Fibroblast of skin of left quadriceps (primary cell): ENCODE measurements around the gene USP7.
A peak's percentile ranks its signal among the peaks of the same experiment; 100 is the strongest.
"Not testable (repeated sequence)": the region's sequence is repeated elsewhere in the genome, so short reads cannot be mapped to it uniquely, and the experiment has no call there.

Source experiments
- DNase-seq, 2 experiments: peaks; one replicate each; pipeline ENCODE4 v3.0.0-alpha.2; 2013; ENCODE audit warnings: low read depth in 2 of 2

The USP7 gene

DNA sequence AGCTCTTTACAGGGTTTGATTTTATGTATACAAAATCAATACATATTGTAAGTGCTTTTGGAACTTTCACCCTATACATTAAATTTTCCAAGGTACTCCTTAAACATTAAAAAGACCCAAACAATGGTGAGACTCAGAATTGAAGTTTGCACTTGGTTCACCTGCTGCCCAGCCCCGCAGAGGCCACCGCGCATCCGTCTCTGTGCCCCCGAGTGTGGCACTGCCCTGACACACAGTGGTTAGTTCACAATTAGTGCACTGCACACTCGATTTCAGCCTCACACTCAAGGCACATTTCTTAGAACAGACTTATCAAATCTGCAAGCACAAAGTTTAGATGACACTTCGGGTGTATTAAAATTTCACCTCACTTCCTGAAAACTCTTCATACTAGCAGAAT, 38.3 kb downstream of the USP7 start:
- no peak for DNase-seq

DNA sequence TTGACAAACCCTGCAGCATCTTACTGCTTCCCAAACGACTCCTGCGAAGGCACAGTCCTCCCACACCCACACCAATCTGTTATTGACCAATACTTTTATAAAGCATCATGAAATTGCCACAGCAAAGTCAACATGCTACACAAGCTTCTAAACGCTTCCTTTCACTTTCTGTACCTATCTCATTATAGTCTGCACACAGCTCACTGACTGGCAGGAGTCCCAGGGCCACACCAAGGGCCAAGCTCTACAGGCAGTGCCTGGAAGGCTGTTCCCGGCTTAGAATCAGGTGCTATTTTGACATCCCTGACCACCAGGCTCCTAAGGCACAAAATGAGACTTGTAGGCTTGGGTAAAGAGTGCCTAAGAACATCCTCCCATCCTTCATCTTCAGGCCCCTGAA, 39.5 kb downstream of the USP7 start:
- DNase-seq = no peak

DNA sequence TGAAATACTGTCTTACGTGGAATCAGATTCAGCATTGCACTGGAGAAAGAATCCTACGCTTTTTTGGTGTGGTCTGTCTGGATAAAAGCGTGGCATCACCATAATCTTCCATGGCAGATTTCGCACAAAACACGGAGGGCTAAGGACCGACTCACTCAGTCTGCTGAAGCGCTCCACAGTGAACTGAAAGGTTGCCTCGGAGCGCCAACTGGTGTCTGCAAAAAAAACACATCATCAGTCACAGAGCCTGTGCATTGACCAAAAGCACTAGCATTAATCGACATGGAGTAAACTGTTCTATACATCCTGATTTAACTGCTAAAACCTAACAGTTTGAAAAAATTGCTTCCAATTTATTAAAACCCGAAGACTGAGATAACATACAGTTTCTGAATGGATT, 40.5 kb downstream of the USP7 start:
- no peak for DNase-seq

DNA sequence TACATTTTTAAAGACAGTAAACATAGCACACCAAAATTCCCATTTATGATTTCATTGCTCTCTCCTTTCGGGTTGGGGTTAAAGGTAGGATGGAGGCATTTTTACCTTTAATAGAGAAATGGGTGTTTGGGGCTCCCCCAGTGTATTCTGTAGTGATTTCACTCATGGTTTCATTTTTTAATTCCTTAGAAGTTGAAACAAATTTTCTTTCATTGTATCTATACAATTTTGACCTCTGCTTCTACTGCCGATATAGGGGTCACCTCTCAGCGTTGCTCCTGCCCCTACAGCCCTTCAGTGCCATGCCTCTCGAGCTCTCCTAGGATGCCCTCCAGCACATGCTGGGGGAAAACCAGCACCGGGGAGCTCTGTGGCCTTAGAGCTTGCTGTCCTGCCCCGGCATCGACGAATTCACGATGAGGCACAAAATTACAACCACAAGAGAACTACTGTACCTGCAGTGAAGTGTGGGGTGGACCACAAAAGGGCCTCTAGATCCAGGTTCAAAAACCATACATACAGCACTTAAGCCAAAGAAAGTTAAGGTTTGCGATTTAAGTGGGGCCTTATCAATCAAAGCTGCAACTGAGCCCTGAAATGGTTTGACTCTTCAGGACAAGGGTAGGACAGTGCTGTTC, 42.2 kb downstream of the USP7 start:
- DNase-seq = no peak

DNA sequence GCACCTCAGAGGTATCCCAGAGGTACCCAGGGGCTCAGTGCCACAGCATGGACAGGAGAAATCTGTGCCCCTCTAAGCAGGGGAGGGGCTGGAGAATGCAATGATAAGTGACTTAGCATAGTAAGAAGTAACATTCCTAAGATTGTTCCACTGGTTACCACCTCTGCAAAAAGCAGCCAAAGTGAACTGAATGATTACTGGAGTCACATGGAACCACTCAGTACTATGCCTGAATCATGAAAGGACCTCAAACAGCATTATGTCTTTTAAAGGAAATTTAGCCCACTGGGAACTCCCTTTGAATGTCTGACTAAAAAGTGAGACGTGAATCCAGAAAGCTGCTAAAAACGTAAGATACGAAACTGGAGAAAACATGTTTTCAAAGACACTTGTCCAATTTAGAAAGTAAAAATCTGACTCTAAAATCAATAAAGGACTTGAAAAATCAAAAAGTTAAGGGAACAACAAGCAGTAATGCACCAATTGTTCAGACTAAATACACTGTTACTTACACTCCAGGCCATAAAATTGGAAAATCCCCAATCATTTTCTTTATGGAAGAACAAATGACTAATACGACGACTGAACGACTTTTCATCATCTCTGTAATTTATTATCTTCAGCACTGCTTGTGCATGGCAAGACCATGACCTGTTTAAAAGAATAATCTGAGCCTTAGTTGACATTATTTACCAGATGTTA, 42.9 kb downstream of the USP7 start:
- peak; percentile 18 to 26 for DNase-seq

DNA sequence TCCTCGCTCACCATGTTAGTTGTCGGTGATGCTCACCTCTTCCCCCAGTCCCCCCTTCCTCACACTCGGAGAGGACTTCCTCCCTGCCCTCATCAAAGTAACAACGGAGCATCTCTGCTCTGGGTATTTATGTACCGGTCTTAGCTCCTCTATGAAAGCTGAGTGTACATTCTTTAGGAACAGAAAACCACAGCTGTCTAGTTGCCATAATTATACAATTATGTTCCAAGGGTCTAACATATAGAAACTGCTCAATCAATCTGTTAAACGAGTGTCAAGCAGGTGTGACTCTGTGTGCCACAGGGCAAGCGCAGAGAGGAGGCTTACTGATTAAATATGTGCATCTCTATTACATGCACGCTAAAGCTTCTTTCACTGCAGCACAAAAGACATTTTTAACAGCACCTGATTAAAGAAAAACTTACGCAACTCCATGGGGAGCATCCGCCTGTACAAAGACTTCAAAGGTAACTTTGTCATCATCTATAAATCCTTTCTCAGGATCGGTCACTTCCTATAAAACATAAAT, 43.7 kb downstream of the USP7 start:
- DNase-seq = no peak

DNA sequence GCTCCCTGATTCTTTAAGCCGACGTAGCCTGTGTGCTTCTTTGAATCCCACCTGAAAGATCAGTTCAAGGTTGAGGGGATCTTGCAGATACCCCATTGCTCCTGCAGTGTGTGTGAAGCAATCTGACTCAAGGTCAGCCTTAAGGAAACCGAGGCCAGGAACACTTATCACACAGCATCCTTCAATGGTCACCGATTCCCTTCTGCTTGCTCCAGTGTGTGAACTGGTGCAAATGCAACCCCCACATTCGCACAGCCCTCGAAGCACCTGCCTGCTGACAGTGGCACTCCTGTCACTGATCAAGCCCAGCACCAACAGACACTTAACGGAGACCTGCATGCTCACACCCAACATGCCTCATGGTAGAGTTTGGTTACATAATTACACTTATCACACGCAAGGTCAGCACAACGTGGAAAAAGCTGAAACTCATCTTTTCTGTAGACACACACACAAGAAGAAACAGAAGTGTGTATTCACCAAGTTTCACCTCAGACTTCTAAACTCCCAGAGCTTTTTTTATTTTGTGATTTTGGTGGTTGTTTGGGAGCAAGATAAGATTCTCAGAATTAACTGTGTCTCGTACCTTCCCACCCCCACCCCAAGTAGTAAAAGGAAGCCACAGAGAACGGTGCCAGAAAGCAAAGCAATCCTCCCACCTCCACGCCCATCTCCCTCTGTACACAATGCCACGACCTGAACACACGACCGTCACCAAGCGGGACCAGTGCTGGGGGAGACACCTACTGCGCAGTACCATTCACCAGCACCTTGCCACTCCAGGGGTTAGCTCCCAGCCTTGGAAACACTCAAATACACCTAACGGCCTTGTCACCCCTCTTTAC, 44.4 kb downstream of the USP7 start:
- DNase-seq = no peak

DNA sequence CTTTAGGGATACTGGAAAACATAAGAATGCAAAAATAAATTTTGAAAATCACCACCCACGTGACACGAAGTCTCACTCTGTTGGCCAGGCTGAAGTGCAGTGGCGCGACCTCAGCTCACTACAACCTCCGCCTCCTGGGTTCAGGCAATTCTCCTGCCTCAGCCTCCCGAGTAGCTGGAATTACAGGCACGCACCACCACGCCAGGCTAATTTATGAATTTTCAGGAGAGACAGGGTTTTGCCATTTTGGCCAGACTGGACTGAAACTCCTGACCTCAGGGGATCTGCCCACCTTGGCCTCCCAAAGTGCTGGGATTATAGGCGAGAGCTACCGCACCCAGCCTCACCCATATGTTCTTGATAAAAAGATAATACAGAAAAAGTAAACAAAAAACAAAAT, 46.4 kb downstream of the USP7 start:
- not testable (repeated sequence) for DNase-seq

DNA sequence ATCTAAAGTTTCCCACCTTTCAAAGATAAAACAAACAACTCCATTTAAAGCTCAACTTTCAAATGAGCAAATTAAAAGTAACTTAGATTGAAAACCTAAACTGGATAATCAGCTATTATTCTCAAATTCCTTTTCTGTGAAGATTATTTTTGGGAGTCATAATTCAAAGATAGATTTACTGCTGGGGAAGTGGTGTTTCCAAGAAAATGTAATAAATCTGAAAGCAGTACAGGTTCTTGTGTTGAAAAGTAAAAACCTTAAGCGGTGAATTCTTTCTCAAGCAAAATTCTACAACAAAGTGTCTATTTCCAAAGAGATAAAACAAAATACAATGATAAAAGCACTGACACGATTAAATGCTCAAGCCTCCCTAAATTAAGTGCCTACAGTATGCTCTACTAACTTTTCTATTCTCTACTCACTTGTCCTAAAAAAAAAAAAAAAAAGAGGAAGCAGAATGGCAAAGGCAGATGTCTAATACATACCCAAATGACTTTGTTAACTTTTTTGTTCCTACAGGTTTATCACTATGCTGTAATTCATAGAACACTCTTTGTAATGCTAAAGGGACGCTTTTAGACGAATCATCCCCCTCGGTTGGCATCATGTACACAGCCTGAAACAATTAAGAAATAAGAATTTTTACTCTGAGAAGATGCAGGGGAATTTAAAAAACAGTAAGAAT, 47.0 kb downstream of the USP7 start:
- no peak for DNase-seq

DNA sequence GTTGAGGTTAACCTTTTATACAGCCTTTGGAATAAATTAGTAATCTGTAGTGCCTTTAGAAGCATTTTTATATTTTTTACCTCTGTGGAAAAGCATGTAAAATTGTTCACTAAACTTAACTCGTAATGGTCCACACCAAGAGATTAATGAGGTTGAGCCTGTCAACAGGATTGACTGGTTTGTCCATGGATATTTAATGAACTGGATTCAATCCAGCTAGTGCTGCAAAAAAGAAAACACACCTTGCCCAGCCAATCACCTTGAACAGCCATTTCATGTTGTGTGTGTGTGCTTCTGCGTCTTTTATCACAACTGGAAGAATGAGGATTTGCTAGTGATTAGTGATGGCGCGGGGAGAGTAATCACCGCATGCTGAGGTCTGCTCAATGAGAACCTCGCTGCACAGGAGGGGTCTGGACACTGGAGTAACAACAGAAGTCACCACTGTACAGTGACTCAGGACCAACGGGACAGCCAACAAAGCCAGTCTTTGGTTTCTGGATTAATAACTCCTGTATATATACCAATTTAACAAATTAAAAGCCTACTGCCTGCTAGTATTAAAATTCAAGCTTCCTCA, 47.9 kb downstream of the USP7 start:
- no peak for DNase-seq

DNA sequence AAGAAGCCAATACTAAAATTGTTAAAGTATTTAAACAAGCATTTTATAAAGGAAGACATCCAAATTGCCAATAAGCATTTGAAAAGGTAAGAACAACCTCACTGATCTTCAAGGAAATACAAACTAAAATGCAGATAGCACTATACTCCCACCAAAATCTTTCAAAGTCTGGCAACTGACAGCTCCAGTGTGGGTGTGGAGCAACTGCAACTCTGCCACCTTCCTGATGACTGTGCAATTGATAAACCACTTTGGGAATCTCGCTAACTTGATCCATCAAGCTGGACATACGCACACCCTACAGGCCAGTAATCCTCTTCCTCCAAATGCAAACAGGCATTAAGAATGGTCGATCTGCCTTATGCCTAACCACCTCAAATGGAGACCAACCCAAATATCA, 49.6 kb downstream of the USP7 start:
- no peak for DNase-seq

DNA sequence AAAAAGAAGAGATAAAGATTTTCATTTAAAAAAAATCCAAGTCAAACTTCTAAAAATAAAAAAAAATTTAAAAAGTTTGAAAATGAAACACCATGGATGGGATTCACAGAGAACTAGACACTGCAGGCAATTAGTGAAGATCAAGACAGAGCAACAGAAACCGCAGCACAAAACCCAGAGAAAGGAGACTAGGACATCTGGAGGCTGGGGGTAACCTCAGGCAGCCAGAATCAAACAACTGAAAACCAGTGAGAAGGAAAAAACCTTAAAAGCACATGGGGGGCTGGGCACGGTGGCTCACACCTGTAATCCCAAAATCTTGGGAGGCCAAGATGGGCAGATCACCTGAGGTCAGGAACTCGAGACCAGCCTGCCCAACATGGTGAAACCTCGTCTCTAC, 50.9 kb downstream of the USP7 start:
- DNase-seq = no peak

DNA sequence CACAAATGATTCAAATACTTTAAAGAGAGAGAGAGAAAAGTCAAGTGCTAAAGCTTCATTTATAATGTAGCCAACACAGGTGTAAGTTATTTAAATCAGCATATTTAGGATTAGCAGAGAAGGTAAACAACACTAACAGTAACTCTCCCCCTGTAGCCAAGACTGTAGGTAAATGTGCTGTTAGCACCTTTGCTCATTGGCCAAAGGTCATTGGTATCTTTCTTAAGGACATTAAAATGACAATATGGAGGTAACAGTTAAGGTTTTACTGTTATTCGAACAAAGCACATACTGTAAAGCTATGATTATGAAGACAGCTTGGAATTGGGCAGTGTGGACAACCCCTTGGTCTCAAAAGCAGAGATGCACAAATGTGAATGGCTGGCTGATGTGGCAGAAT, 52.9 kb downstream of the USP7 start:
- no peak for DNase-seq

DNA sequence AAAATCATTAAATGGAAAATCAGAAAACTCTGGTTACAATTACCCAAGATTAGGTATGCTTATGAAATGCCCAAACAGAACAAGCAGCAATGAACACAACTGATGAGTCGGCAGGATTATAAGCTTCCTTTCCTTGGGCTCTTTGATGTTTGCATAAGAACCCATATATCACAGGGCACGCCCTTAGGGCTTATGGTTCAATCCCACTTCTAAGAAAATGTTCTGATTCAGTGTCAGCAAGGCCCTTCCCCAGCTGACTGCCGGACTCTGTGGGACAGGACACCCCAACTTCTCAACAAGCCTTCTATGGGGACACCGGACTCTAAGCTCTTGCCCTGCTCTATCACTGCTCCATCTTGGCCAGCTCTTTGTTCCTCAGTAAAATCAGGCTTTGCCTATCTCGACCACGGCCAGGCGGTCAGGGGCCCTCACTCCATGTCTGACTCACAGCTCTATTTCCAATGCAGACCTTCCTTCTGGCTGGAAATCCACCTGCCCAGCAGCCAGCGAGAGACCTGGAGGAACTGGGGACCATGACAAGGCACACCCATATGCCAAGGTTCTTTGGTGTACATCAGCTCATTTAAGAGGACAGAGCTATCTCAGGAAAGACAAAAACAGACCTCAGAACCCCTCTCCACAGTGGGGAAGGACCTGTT, 54.8 kb downstream of the USP7 start:
- no peak for DNase-seq

DNA sequence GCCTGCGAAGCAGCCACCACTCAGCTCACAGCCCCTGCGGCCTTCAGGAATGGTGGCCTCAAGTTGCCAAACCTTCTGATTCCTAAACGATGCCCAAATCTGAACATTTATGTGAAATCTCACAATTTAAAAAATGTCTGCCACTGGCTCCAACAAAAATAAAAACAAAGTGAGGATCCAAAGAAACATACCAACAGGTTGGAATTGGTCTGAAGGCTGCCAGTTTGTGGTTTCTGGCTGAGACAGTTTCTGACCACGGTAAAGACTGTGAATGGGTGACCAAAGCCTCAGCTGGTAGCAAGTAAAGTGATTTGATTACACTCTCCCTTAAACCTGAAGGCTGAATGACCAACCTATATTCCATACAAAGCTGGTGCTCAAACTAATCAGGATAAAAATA, 56.6 kb downstream of the USP7 start:
- no peak for DNase-seq

DNA sequence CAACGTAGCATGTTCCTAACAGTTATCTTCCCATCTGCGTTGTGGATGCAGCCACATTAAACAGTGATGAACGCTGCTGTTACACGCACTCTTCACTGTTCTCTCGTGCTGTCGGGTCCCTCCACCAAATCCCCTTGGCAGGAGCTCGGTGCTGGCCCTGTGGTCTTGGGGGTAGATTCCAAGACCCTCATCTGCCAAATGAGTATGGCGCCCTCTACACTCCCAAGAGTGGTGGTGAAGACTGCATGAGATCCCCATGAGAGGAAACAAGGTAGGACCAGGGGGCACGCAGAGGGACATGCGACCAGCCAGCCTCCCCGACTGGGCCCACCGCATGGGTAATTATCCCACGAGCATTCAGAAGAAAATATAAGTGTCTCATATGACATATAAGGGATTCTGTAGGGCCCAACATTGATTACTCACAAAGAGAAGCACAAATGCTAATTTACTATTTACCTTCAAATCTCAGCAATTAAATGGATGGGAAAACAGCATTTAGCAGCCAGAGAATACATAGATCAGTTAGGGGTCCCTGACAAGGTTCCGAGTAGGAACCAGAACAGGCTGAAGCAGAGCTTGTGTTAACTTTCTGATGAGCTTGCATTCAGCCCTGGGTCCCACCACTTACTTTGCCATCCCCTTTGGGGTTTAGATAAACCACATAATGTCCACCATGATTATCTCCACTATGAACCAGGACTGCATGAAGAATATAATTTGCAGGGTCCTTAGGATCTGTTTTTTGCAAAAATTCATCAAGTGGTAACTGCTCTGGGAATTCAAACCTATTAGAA, 57.7 kb downstream of the USP7 start:
- DNase-seq = no peak

DNA sequence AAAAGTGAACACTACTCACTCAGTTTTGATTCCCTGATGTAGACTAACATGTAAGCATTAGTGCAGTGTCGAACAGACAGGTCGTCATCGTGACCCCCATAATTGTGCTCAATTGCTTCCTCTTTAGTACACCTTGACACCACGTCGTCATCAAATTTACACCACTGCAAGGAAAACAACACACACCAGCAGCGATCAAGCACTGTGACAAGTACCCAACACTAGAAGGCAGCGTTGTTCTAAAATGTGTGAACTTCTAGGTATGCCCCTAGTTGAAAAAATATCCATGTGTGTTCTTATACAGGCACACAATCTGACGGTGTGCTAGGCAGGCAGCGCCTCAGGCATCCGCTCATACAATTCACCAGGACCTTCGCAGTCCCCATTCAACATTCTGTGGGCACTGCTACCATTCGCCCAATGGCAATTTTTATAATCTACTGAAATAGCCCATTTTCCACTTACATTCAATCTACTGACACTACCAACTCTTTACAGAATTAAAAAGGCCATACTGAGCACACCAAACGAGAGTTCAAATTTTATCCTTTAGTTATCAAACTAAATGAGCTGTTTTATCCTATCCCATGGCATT, 58.4 kb downstream of the USP7 start:
- DNase-seq = no peak

DNA sequence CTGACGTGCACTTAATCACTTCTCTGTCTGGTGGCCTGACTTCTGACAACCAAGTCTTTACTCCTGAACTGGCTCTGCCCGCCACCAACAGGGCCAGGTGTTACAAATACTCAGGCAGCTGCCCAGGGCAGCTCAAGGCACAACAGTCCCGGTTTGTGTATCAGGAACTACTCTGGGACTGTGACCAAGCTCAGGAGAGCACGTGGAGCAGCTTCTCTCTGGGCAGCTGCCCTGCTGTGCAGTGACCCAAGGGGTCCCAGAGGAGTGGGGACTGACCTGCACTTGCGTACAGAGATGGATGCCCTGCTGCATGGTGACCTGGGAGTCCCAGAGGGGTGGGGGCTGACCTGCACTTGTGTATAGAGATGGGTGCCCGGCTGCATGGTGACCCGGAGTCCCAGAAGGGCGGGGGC, 59.7 kb downstream of the USP7 start:
- no peak for DNase-seq

DNA sequence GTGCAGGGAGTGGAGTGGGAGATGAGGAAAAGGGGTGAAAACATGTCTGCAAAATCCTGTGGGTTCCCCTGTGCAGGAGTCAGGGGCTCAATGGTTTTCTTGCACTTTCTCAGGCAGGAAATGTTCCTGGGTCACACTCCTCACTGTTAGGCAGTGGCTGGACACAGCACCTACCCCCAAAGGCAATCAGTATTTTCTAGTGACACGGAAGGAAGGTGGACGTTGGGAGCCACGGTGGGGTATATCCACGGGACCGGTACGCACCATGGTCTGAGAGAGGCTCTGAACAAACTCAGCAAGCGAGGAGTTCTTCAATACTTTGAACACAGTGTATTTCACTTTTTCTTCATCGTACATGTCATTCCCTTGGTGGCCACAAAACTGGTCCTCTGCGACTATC, 60.7 kb downstream of the USP7 start:
- DNase-seq = no peak

DNA sequence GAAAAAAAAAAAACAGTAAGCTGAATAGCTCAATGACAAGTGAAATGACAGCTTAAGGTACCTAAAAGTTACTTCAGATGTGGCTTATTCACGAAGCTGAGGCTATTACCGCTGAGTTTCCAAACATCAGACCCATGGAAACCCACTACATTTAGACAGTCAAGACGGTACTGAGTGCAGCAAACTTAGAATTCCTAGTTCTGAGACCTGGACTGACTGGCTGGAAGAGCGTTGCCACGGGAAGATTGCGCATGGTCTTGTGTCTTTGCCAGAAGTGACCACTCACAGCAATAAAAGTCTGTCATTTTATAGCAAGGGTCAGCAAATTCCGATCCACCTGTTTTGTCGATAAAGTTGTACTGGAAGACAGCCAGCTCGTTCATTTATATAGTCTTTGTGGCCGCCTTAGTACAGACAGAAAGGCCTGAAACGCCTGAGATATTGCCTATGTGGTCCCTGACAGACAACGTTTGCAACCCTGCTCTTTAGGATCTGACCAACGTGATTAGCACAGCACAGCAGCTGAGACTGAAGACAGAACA, 62.3 kb downstream of the USP7 start:
- DNase-seq = no peak
